ENCODE data around the gene DNAL4. TPM values are rescaled to one million over a fixed set of nuclear protein-coding genes. Genes with fewer than 3 reads are reported as not detected.

The DNAL4 gene
- total and polyA plus RNA-seq, 2 of the 4 experiments (the other 2 are of a cell fraction), result 6.1 to 12.1 TPM

DNA sequence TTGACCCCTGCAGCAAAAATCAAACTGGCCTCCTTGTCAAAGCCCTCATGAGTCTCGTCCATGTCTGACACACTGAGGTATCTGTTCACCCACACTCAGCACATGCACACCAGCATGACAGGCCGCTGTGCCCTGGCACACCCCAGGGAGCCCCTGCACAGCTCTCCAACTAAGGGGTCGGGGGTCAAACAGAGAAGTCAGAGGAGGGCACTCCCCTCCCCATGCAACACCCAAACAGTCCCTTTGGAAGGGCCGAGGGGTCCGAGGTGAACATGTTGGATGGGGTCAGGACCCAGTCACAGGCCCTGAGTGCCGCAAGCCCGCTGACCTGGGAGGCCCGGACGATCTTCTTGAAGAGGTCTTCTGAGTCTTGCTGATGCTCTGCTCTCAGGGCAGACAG, 52.8 kb downstream of the DNAL4 start:
- in situ Hi-C loops (cut with MboI; ENCODE audit: low sequenced_read_pairs), result no loop called here

More for the DNA sequence above, 52.8 kb downstream of the DNAL4 start:
- Histone ChIP-seq H3K9ac (ENCODE audit: low read depth, low read length) (no peak overlapping the region), H3K56ac (ENCODE audit: extremely low read depth, insufficient read depth, low read length) (no peak overlapping the region), H4K91ac (ENCODE audit: insufficient read depth, low read depth, low read length) (no peak overlapping the region), H3K18ac (ENCODE audit: low read depth, low read length) (no peak overlapping the region), H3K36me3 (ENCODE audit: control insufficient read depth, insufficient read depth, low read length) (peaks cover 79% of the 10 kb centered on the region), H3K4me2 (ENCODE audit: low read depth, low read length) (no peak overlapping the region), H4K5ac (ENCODE audit: low read depth, low read length) (no peak overlapping the region), H2AK5ac (ENCODE audit: low read depth, low read length) (no peak overlapping the region), H2BK15ac (ENCODE audit: low read depth, low read length) (no peak overlapping the region), H3K4me1 (ENCODE audit: control insufficient read depth, insufficient read depth, low read length) (no peaks in the 10 kb centered on the region), H2AFZ (replicated peaks; ENCODE audit: low read length, poor library complexity) (no peak overlapping the region), H4K20me1 (ENCODE audit: insufficient read depth, low read length) (peaks cover 4% of the 10 kb centered on the region; the same call in 1 of the 2 replicates), H3K9me3 (ENCODE audit: control insufficient read depth, insufficient read depth, low read length) (no peaks in the 10 kb centered on the region), H3K27ac (ENCODE audit: insufficient read depth, low read length) (no peak overlapping the region), H4K8ac (ENCODE audit: low read depth in 2 of 2, low read length in 2 of 2) (no peak overlapping the region), H3K27me3 (ENCODE audit: control insufficient read depth, insufficient read depth, low read length) (no peaks in the 10 kb centered on the region), H3K4ac (ENCODE audit: low read depth, low read length) (no peak overlapping the region), H3K9me1 (ENCODE audit: insufficient read depth, low read length) (peaks cover 4% of the 10 kb centered on the region; the same call in 1 of the 2 replicates), H2BK120ac (ENCODE audit: low read depth, low read length) (no peak overlapping the region), H3K4me3 (ENCODE audit: insufficient read depth, low read depth, low read length) (no peak overlapping the region), H2BK20ac (ENCODE audit: low read depth, low read length) (no peak overlapping the region), H2AK9ac (replicated peaks; ENCODE audit: low read depth, low read length, poor library complexity) (no peak overlapping the region), H3K79me1 (ENCODE audit: low read depth in 1 of 2, low read length in 2 of 2) (peaks cover 9 to 36% of the 10 kb centered on the region in 2 experiments; a peak in 1 of 4 replicates), H3K23ac (ENCODE audit: low read depth, low read length) (no peak overlapping the region), H3K14ac (replicated peaks; ENCODE audit: low read depth, low read length) (no peak overlapping the region), H2BK5ac (ENCODE audit: low read depth, low read length, poor library complexity, severe bottlenecking) (no peak overlapping the region)
- POLR2A ChIA-PET (ENCODE audit: unreplicated experiment), result no interaction called here
- no peak for TF ChIP-seq MXI1 (IDR thresholded peaks at IDR 0.05; ENCODE audit: borderline replicate concordance, low read depth, low read length)
- TF ChIP-seq FOS (IDR thresholded peaks at IDR 0.05; ENCODE audit: low read depth, low read length), result no peak
- TF ChIP-seq, protein P1, sequence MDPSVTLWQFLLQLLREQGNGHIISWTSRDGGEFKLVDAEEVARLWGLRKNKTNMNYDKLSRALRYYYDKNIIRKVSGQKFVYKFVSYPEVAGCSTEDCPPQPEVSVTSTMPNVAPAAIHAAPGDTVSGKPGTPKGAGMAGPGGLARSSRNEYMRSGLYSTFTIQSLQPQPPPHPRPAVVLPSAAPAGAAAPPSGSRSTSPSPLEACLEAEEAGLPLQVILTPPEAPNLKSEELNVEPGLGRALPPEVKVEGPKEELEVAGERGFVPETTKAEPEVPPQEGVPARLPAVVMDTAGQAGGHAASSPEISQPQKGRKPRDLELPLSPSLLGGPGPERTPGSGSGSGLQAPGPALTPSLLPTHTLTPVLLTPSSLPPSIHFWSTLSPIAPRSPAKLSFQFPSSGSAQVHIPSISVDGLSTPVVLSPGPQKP (IDR thresholded peaks at IDR 0.05; ENCODE audit: borderline replicate concordance, low read depth, low read length), result no peak
- TF ChIP-seq SMC3 (IDR thresholded peaks at IDR 0.05; ENCODE audit: low read depth, low read length), result no peak
- no peak for TF ChIP-seq BHLHE40 (IDR thresholded peaks at IDR 0.05; ENCODE audit: low read depth, low read length)
- TF ChIP-seq, protein P2, sequence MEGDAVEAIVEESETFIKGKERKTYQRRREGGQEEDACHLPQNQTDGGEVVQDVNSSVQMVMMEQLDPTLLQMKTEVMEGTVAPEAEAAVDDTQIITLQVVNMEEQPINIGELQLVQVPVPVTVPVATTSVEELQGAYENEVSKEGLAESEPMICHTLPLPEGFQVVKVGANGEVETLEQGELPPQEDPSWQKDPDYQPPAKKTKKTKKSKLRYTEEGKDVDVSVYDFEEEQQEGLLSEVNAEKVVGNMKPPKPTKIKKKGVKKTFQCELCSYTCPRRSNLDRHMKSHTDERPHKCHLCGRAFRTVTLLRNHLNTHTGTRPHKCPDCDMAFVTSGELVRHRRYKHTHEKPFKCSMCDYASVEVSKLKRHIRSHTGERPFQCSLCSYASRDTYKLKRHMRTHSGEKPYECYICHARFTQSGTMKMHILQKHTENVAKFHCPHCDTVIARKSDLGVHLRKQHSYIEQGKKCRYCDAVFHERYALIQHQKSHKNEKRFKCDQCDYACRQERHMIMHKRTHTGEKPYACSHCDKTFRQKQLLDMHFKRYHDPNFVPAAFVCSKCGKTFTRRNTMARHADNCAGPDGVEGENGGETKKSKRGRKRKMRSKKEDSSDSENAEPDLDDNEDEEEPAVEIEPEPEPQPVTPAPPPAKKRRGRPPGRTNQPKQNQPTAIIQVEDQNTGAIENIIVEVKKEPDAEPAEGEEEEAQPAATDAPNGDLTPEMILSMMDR (conservative IDR thresholded peaks at IDR 0.05; ENCODE audit: low read depth, low read length), result no peak
- no peak for TF ChIP-seq POLR2A (IDR thresholded peaks at IDR 0.05; ENCODE audit: low read depth, low read length)
- TF ChIP-seq NFE2L2 (IDR thresholded peaks at IDR 0.05; ENCODE audit: low read depth, low read length), result no peak
- TF ChIP-seq MAFK (IDR thresholded peaks at IDR 0.05; ENCODE audit: low read depth, low read length), result no peak
- TF ChIP-seq CEBPB (IDR thresholded peaks at IDR 0.05; ENCODE audit: low read depth, low read length), result no peak
- TF ChIP-seq CHD1 (IDR thresholded peaks at IDR 0.05; ENCODE audit: low read depth, low read length), result no peak
- TF ChIP-seq RFX5 (IDR thresholded peaks at IDR 0.05; ENCODE audit: low read depth, low read length), result no peak
- TF ChIP-seq RCOR1 (IDR thresholded peaks at IDR 0.05; ENCODE audit: insufficient replicate concordance, low read length), result no peak
- TF ChIP-seq, protein P3, sequence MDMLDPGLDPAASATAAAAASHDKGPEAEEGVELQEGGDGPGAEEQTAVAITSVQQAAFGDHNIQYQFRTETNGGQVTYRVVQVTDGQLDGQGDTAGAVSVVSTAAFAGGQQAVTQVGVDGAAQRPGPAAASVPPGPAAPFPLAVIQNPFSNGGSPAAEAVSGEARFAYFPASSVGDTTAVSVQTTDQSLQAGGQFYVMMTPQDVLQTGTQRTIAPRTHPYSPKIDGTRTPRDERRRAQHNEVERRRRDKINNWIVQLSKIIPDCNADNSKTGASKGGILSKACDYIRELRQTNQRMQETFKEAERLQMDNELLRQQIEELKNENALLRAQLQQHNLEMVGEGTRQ (IDR thresholded peaks at IDR 0.05; ENCODE audit: low read depth, low read length), result no peak
- no peak for TF ChIP-seq RAD21 (IDR thresholded peaks at IDR 0.05; ENCODE audit: low read length)
- no peak for TF ChIP-seq MAZ (IDR thresholded peaks at IDR 0.05; ENCODE audit: borderline replicate concordance, low read depth, low read length)
- BruUV-seq (replicated peaks), result no TSS peak
- DNase-seq, result no peak
- intact Hi-C loops (cut with micrococcal nuclease), result no loop called here
- dilution Hi-C loops (cut with HindIII; ENCODE audit: low sequenced_read_pairs, unreplicated experiment), result no loop called here
- ATAC-seq (ENCODE audit: low read depth), result no peak
- CTCF ChIA-PET, result no interaction called here
- 93% methylated on average over 7 of the region's 9 CpGs; no CpG with 5 or more reads in 1 of the 2 experiments for WGBS, 2 experiments (ENCODE audit: extremely low coverage in 2 of 2, insufficient read length in 1 of 2)
